Iris pigment epithelial cell (primary cell): ENCODE data around the gene MCM5.
"Not testable (repeated sequence)": the region's sequence is repeated elsewhere in the genome, so short reads cannot be mapped to it uniquely, and the experiment has no call there.

Source experiments
- DNase-seq: peaks from one replicate; pipeline ENCODE4 v3.0.0-alpha.2; 2011; ENCODE audit warnings: low read depth

Gene MCM5

DNA sequence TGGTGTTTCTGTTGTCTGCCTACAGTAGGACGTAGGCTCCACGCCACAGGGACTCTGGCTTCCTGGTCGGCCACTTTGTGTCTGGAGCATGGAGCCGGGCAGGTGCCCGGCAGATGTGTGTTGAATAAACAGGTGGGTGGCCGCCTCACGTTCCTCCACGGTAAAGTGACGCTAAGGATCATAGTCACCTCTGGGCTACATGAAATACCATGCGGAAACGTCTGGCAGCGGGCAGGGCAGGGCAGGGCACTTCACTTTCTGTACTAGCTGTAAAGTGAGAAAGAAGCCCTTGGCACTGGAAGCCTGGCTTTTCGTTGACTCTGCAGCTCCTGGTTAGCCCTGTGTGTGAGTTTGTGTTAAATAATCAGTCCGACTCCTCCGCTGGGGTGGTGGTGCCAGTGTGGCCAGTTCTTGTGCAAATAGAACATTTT lies 52.4 kb downstream of the MCM5 start:
- no peak for DNase-seq

DNA sequence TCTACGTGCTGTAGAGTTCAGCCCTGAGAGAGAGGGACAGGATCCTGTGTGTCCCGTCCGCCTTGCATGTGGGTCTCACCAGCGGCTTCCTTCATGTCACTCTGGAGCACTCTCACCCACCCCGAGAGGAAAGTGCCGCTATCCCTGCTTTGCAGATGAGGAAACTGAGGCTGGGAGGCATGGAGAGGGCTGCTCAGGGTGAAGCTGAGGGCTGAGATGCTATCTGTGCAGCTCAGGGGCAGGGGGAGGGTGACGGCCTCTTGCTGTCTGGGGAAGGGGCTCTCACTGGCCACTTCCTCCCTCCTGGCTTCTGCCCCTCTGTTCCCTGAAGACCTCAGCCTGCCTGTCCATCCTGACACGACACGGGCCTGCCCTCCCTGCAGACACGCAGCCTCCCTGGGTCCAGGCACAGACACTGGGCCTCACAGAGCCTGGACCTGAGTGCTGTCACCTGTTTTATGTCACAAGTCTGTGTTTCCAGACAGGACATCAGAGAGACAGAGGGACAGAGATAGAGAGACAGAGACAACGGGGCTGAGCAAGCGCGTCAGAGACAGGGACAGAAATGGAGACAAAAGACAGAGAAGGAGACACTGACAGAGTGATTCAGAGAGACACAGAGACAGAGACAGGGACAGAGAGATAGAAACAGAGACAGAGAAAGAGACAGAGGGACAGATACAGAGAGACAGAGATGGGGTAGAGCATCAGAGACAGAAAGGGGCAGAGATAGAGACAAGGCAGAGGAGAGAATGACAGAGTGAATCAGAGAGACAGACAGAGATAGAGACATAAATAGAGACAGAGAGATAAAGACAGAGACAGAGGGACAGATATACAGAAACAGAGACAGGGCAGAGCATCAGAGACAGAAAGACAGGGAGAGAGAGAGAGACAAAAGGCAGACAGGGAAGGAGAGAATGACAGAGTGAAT lies 53.1 kb downstream of the MCM5 start:
- no peak for DNase-seq

DNA sequence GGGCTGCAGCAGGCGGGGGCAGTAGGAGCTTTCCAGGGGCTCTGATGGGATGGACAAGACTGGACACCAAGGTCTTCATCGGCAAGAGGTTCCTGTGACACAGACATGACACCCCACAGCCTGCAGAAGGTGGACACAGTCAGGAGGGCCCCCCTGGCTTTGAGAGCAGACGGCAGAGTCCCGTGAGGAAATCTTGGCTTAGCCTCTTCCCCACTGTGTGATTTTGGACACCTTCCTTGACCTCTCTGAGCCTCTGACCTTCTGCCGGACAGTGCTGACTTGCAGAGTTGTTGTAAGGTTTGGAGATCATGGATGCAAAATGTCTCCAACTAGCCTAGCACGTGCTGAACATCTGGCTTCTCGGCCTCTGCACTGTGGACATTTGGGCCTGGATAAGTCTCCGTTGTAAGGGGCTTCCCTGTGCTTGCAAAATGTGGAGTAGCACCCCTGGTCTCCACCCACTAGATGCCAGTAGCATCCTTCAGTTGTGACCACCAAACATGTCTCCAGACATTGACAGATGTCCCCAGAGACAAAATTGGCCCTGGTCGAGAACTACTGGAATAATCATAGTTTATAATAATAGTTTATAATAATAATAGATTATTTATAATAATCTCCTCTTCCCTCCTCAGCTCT lies 54.6 kb downstream of the MCM5 start:
- no peak for DNase-seq

- no peak for DNase-seq
These were observed 55.6 kb downstream of the MCM5 start for GRCh38 chr22:35455529-35455928.

DNA sequence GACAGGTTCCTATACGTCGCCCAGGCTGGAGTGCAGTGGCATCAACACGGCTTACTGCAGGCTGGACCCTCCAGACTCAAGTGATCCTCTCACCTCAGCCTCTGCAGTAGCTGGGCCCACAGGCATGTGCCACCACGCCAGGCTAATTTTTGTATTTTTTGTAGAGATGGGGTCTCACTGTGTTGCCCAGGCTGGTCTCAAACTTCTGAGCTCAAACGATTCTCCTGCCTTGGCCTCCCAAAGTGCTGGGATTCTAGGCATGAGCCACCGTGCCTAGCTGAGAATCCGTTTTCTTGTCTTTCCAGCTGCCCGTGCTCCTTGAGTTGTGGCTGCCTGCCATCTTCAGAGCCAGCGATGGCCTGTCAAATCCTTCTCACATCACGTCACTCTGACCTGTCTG lies 56.8 kb downstream of the MCM5 start:
- no peak for DNase-seq

DNA sequence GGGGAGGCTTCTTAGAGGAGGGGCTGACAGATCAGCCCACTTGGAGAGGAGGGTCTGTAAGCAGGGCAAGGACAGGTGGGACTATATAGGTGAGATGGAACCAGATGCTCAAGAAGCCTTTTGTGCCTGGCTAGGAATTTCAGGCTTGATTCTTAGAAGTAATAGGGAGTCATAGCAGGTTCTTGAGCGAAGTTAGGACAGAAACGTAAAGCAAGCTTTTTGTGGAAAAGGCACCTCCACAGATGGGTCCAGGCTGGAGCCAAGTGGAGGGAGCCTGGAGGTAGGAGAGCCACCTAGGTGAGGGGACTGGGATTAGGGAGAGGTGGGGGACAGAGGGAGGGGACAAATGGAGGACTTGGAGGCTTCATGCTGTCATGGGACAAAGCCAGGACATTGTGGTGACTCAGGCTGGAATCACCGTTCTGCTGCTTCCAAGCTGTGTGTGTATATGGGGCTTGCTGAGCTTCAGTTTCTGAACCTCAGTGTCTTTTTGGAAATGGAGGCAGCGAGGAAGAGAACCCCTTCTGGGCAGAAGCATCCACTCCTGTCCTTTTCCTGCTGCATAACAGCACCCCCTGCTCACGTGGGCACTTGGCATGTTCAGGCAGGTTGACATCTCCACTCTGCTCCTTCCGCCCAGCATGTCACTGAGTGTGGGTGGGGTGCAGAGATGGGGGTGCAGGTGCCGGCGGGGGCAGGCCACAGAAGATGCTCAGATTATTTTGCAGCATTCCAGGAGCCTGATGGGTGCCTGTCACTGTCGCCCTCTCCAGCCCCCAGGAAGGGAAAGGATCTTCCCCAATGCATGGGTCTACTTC lies 58.0 kb downstream of the MCM5 start:
- no peak for DNase-seq

DNA sequence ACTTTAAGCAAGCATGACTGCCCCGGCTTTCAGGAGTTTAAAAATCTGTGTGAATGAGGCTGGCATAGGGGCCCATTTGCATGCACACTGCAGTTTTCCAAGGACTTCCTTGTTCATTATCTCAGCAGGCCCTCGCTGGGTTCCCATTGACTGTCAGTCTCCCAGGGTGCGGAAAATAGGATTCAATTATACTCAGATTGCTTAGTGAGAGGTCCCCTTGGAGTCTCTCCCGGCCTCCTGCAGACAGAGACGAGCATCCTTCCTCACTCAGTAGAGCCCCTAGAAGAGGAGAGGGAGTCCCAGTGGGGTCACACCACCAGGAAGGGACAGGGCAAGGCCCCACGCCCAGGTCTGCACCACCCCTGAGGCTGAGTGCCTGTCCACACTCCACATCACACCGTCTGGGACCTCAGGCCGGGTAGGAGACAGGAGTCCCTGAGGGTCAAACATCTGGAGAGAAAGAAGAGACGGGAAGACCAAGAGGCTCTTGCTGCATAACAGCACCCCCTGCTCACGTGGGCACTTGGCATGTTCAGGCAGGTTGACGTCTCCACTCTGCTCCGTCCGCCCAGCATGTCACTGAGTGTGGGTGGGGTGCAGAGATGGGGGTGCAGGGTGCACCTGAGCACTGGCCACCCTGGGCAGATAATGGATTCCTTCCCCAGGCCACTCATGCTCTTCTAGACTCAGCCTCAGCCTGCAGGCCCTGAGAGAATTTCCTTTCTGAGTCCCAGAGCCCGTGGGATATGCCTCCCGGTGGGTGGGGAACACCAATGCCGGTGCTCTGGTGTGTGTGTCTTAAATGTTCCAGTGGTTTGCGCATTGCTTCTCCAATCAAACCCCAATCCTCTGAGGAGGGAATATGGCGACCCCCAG lies 58.8 kb downstream of the MCM5 start:
- no peak for DNase-seq

DNA sequence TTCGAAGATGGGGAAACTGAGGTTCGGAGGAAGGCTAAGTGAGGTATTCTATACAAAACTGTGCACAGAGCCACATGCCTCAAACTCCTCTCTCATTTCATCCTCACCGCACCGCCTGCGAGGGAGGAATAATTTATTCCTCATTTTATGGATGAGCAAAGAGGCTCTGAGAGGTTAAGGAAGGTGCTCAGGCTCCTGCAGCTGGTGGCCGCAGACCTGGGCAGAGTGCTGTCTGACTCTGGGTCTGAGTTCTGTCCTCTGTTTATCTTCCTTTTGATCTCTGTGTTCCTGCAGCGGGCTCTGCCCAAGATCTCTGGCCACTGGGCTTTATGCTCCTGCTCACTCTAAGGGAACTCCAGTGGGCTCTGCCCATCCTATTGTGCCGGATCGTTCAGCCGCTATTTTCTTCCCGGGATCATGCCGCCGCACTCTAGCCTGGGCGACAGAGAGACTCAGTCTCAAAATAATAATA lies 59.5 kb downstream of the MCM5 start:
- DNase-seq = no peak

DNA sequence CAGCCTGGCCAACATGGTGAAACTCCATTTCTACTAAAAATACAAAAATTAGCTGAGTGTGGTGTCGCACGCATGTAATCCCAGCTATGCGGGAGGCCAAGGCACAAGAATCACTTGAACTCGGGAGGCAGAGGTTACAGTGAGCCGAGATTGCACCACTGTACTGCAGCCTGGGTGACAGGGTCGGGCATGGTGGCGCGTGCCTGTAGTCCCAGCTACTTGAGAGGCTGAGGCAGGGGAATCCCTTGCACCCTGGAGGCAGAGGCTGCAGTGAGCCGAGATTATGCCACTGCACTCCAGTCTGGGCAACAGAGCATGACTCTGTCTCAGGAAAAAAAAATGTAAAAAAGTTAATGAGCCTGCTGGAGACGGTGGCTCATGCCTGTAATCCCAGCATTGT lies 60.0 kb downstream of the MCM5 start:
- DNase-seq = not testable (repeated sequence)

- no peak for DNase-seq
These were observed 60.7 kb downstream of the MCM5 start for GRCh38 chr22:35460688-35461087.

- DNase-seq = no peak
These were observed 62.7 kb downstream of the MCM5 start for GRCh38 chr22:35462498-35463230.

GRCh38 chr22:35463231-35463933 lies 63.4 kb downstream of the MCM5 start:
- no peak for DNase-seq

- no peak for DNase-seq
These were observed 64.5 kb downstream of the MCM5 start for GRCh38 chr22:35464399-35464798.

- DNase-seq = no peak
These were observed 65.3 kb downstream of the MCM5 start for GRCh38 chr22:35465109-35465701.

DNA sequence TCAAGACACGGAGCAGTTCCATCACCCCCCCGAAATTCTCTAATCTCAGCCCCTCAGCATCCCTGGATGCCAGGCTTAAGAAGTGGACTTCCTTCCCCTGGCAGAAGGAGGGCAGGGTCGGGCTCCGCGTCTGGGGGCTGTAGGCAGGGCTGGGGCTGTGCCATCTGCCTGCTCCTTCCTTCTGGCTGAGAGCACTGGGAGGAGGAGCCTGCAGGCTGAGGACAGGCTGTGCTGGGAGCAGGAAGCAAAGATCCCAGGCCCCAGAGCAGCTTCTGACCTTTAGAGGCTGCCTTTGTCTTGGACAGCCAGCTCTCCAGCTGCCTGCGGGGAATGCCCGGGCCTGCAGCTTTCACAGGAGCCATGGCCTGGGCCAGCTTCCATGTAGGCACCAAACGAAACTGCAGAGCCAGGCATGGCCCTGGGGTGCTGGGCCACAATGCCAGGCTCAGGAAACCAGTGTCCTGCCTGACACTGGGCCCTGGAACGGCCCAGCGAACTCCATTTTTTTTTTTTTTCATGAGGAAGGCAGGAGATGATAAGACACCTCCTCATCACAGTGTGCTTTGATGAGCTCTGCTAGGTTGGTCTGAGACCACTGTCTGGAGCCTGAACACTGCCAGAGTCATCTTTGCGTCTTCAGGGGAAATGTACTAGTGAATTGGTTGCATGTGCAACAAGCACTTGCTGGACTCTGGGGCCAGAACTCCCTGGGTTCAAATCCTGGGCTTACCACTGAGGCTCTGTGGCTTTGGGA lies 67.9 kb downstream of the MCM5 start:
- peak; percentile 45 for DNase-seq

DNA sequence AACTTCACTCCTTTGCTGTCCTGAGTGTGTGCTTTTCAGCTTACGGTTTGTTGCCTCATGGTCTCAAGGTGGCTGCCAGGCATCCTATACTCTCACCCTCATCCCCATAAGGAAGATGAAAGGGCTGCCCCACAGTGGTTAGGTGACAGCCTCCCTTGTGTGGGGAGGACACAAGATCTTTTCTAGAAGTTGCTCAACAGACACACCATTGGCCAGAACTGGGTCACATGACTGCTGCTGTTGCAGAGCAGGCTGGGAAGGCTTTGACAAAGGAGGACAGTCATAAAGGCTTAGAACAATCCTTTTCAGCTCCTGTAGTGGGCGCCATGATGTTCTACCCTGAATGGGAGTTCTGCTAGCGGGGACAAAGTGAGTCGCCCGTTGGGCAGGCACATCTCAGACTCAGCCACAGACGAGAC lies 71.0 kb downstream of the MCM5 start:
- DNase-seq = peak; percentile 49

GRCh38 chr22:35471566-35471965 lies 71.6 kb downstream of the MCM5 start:
- not testable (repeated sequence) for DNase-seq

DNA sequence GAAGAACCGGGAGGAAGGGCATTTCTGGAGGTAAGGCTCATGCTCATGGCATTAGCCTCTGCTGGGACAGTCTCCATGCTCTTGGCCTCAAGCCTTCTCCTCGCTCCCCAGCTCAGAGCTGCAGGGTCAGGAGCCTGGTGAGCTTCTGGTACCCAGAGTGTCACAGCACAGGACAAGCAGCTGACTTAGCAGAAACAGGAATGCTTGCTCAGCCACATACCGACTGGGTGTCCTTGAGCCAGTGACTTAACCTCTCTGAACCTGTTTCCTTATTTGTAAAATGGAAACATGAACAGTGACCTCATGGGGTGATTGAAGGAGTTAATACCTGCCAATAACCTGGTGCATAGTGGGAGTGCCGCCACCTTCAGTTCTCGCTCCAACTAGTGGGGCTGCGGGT lies 72.5 kb downstream of the MCM5 start:
- DNase-seq = no peak

DNA sequence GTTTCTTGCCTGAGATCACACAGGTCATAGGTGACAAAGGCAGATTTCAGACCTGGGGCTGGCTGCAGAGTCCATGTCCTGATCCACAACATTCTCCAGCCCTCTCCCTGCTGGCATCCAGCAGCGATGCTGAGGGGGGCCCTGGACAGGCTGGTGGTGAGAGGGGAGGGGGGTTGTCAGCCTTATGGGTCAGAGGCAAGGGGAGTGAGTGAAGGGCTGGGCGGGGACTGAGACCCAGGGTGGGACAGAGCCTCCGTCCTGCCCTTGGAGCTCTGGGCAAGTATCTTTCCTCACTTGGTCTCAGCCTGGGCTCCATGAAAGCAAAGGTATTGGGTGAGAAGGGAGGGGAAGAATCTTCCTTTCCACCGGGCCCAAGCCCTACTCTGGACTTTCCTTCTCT lies 74.0 kb downstream of the MCM5 start:
- DNase-seq = no peak
